D721Med (cell line): ENCODE measurements around the gene NPAS3.

ENCODE experiments used
- DNase-seq: peaks from one replicate; pipeline ENCODE4 v3.0.0; 2011; ENCODE audit warnings: low spot score; ENCODE audit not compliant: insufficient read length
- FAIRE-seq: peaks from 2 replicates; lab custom pipeline; 2011; peaks lifted over from hg19 to GRCh38; lab: Jason Lieb, UNC
- TF ChIP-seq, protein P1 (sequence below): IDR thresholded peaks from 2 replicates; pipeline ENCODE4 v1.5.1; 2012; ENCODE audit warnings: mild to moderate bottlenecking, control low read depth; ENCODE audit not compliant: insufficient read depth; ENCODE audit errors: missing control alignments

NPAS3 gene

DNA sequence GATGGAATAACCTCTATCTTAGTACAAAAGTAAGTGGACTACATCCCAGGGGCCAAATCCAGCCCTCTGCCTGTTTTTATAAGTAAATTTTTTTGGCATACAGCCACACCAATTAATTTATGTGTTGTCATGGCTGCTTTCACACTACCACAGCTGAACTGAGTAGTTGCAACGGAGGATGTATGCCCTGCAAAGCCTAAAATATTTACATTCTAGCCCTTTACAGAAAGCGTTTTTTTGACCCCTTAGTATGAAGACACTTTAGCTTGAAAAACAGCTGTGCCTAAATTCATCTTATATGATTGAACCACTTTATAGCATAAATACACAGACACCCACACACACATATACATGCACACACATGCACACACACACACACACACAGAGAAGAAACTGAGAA is 510.6 kb downstream of the NPAS3 start:
- no peak for FAIRE-seq

DNA sequence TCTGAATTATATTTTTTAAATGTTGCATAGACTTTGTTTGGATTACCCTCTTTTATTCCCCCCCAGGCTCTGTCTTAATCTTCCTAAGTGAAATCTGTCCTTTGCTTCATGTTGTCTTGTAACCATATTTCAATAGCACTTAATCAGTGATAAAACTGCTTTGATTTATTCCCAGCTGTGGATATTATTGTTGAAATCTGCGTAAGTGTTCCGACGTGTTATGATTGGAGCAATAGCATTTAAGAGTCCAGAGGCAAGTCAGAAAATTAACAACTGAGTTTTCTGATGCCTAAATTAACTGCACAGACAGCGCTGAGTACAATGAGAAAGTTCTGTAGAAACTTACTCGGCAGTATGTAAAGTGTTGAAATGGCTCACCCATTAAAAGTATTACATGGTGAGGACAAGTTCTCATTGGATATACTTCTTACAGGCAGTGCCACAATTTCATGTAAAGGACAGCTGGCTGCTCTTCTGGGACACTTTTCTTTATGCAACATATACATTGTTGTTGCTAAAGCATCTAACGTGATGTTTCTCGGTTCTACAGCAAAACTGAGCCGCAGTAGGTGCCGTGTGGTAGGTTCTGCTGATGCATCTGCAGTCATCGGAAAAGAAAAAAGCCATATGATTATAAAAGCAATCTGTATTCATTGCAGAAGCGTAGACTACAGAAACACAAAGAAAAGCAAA is 511.2 kb downstream of the NPAS3 start:
- DNase-seq (no peak), FAIRE-seq (no peak)
- TF ChIP-seq, protein P1, sequence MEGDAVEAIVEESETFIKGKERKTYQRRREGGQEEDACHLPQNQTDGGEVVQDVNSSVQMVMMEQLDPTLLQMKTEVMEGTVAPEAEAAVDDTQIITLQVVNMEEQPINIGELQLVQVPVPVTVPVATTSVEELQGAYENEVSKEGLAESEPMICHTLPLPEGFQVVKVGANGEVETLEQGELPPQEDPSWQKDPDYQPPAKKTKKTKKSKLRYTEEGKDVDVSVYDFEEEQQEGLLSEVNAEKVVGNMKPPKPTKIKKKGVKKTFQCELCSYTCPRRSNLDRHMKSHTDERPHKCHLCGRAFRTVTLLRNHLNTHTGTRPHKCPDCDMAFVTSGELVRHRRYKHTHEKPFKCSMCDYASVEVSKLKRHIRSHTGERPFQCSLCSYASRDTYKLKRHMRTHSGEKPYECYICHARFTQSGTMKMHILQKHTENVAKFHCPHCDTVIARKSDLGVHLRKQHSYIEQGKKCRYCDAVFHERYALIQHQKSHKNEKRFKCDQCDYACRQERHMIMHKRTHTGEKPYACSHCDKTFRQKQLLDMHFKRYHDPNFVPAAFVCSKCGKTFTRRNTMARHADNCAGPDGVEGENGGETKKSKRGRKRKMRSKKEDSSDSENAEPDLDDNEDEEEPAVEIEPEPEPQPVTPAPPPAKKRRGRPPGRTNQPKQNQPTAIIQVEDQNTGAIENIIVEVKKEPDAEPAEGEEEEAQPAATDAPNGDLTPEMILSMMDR = no peak

More for the DNA sequence above, 510.6 kb downstream of the NPAS3 start:
- TF ChIP-seq, protein P1 = no peak
- no peak for DNase-seq

DNA sequence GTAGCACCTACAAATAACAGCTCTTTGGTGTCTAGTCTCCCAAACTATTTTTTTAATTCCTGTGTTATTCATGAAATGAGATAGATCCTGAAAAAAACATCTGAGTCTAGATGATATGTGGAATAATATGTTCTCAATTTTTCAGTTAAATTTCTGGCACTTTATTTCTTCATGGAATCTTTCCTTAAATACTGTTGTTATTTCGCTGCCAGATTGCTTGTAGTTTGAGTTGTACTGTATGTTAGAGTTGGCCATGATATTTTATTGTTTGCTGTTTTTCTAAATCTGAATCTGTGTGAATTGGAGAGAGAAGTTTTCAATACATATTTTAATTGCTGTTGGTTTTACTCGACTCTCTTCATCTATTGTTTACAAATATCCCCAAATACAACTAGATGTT is 511.7 kb downstream of the NPAS3 start:
- DNase-seq = no peak

DNA sequence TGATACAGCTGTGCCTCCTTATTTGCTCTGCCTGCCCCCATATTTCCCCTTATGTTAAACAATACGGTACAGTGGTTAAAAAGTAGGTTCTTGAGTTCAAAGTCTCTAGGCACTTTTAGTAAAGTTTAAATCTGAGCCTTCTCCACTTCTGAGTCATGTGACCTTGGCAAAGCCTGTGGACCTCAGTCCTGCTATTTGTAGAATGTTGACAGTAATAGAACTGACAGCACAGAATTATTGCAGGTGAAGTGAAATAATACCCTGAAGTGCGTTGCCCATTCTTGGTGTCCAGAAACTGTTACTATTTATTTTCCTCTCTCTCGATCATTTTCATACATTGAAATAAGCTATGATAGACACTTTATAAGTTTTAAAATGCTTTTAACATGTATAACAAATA is 512.5 kb downstream of the NPAS3 start:
- DNase-seq (no peak), FAIRE-seq (no peak)
- TF ChIP-seq, protein P1 = no peak

More for the DNA sequence above, 511.7 kb downstream of the NPAS3 start:
- TF ChIP-seq, protein P1 = no peak
- no peak for FAIRE-seq

DNA sequence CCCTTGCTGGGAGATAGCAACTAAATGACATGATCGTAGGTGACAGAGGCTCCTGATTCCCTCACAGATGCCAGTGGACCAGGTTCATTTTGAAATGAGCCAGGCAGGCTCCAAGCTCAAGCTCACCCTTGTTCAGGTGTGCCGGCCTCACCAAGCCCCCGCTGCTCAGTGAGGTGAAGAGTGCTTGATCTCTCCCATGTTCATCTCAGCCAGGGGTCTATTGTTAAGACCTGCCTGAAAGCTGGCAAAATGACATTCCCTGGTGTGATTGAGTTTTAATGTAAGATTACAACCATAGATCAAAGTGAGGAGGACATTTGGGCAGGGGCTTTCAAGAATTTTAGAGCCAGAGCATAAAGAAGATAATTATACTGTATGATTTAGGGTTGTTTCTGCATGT is 514.3 kb downstream of the NPAS3 start:
- DNase-seq (no peak), FAIRE-seq (no peak)
- TF ChIP-seq, protein P1 = no peak

DNA sequence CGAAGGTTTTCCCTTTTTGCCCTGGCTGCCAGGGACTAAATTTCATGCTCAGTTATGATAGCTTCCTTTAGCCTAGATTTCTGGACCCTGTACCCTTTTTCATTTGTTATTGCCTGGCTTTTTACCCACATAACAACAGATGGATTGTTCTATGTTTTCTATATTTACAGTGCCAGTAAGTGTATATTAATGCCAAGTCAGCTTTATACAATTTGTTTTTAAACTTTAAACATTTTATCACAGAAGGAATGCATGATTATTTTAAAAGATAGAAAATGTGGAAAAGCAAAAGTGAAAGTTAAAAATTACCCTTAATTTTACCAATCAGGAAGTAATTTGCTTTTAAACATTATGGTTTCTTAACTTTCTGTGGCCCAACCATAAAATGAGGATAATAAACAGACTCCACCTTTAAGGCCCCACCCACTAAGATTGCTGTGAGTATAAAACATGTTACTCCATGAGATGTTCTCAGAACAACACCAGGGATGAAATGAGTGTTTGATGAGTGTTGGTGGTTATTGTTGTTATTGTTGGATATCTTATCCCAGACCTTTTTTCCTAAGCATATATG is 515.4 kb downstream of the NPAS3 start:
- DNase-seq (no peak), FAIRE-seq (no peak)
- TF ChIP-seq, protein P1 = no peak

DNA sequence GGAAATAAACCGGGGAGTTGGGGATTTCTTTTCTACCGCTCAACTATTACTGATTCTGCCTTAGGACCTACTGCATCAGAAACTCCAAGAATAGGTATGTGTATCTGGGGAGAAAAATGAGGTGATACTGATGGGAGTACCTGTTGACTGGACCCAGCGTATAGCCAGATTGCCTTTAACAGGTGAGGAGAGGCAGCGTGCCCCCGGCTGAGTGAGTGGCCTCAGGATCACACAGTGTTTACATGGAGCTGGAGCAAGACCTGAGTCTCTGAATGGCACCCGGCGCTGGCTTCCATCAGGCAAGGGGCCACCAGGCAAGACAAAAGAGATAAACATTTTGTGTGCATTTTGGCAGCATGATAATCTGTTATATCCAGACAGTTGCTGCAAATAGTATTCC is 516.0 kb downstream of the NPAS3 start:
- FAIRE-seq (no peak), DNase-seq (no peak)
- TF ChIP-seq, protein P1 = no peak
